GM19240 (cell line): ENCODE data around the gene APOBEC3F.
"Not testable (repeated sequence)": the region's sequence is repeated elsewhere in the genome, so short reads cannot be mapped to it uniquely, and the experiment has no call there.

Source experiments
- DNase-seq: peaks from one replicate; pipeline ENCODE4 v3.0.0; 2011; ENCODE audit warnings: low spot score; ENCODE audit not compliant: insufficient read length

APOBEC3F gene

GRCh38 chr22:39070186-39070585 is 29.5 kb downstream of the APOBEC3F start:
- DNase-seq, result no peak

- not testable (repeated sequence) for DNase-seq
These were observed 31.9 kb downstream of the APOBEC3F start for GRCh38 chr22:39072581-39072981.

- DNase-seq, result no peak
These were observed 33.3 kb downstream of the APOBEC3F start for GRCh38 chr22:39073981-39074380.

GRCh38 chr22:39076155-39077025 is 35.7 kb downstream of the APOBEC3F start:
- DNase-seq, result not testable (repeated sequence)

- not testable (repeated sequence) for DNase-seq
These were observed 36.6 kb downstream of the APOBEC3F start, which contains the start of gene APOBEC3G for GRCh38 chr22:39077026-39077840. Gene APOBEC3G, plus strand, starts transcription at chr22:39077275. Its CDS starts 87 bp downstream, at chr22:39077362.

GRCh38 chr22:39077912-39078311 is 37.2 kb downstream of the APOBEC3F start:
- DNase-seq, result not testable (repeated sequence)

GRCh38 chr22:39078329-39078728 is 37.7 kb downstream of the APOBEC3F start:
- no peak for DNase-seq

- not testable (repeated sequence) for DNase-seq
These were observed 38.5 kb downstream of the APOBEC3F start for GRCh38 chr22:39079054-39079637.

- no peak for DNase-seq
These were observed 39.5 kb downstream of the APOBEC3F start for GRCh38 chr22:39080052-39080762.

GRCh38 chr22:39081016-39081415 is 40.4 kb downstream of the APOBEC3F start:
- no peak for DNase-seq

- DNase-seq, result no peak
These were observed 40.9 kb downstream of the APOBEC3F start for GRCh38 chr22:39081598-39081997.

- no peak for DNase-seq
These were observed 42.8 kb downstream of the APOBEC3F start for GRCh38 chr22:39083212-39084165.

GRCh38 chr22:39084666-39085065 is 44.0 kb downstream of the APOBEC3F start:
- DNase-seq, result no peak

- no peak for DNase-seq
These were observed 46.4 kb downstream of the APOBEC3F start for GRCh38 chr22:39087098-39087497.

GRCh38 chr22:39087881-39088684 is 47.4 kb downstream of the APOBEC3F start:
- DNase-seq, result no peak

- DNase-seq, result no peak
These were observed 48.0 kb downstream of the APOBEC3F start for GRCh38 chr22:39088685-39089032.

GRCh38 chr22:39089928-39090327 is 49.3 kb downstream of the APOBEC3F start:
- no peak for DNase-seq

- no peak for DNase-seq
These were observed 49.9 kb downstream of the APOBEC3F start for GRCh38 chr22:39090426-39091064.
